HG03342 (cell line): Measurements from ENCODE around the gene SPATA31E1.
"Not testable (repeated sequence)": the region's sequence is repeated elsewhere in the genome, so short reads cannot be mapped to it uniquely, and the experiment has no call there.

ENCODE experiments used
- ATAC-seq: cut with Tn5 transposase; IDR thresholded peaks from one replicate; pipeline ENCODE4 v1.9.1; 2021; ENCODE audit warnings: mild to moderate bottlenecking, moderate library complexity; ENCODE audit not compliant: unreplicated experiment

SPATA31E1 gene

GRCh38 chr9:87884578-87885459 lies 2.1 kb downstream of the SPATA31E1 start:
- no peak for ATAC-seq

DNA sequence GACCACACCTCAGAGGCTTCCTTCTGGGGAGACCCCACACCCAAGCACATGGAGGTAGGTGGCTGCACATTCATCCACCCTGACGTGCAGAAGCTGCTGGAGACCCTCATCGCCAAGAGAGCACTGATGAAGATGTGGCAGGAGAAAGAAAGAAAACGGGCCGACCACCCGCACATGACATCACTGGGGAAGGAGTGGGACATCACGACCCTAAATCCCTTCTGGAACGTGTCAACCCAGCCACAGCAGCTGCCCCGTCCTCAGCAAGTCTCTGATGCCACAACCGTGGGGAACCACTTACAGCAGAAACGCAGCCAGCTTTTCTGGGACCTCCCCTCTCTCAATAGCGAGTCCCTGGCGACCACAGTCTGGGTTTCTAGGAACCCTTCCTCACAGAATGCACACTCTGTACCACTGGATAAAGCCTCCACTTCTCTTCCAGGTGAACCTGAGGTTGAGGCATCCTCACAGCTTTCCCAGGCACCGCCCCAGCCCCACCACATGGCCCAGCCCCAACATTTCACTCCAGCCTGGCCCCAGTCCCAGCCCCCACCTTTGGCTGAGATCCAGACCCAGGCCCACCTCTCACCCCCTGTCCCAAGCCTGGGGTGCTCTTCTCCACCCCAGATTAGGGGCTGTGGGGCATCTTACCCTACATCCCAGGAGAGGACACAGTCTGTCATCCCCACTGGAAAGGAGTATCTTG lies 3.0 kb downstream of the SPATA31E1 start:
- ATAC-seq: no peak

GRCh38 chr9:87886210-87886932 lies 3.7 kb downstream of the SPATA31E1 start:
- no peak for ATAC-seq

DNA sequence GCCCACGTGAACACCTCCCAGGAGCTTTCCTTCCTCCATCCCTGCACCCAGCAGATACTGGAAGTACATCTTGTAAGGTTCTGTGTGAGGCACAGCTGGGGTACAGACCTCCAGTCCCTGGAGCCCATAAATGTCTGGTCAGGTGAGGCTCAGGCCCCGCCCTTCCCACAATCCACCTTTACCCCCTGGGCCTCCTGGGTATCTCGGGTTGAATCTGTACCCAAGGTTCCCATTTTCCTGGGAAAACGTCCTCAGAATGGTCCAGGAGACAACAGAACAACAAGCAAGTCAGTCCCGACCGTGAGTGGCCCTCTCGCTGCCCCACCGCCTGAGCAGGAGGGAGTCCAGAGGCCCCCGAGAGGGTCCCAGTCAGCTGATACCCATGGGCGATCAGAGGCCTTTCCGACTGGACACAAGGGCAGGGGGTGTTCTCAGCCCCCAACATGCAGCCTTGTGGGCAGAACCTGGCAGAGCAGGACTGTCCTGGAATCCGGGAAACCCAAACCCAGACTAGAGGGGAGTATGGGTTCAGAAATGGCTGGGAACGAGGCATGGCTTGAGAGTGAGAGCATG lies 4.3 kb downstream of the SPATA31E1 start:
- no peak for ATAC-seq

DNA sequence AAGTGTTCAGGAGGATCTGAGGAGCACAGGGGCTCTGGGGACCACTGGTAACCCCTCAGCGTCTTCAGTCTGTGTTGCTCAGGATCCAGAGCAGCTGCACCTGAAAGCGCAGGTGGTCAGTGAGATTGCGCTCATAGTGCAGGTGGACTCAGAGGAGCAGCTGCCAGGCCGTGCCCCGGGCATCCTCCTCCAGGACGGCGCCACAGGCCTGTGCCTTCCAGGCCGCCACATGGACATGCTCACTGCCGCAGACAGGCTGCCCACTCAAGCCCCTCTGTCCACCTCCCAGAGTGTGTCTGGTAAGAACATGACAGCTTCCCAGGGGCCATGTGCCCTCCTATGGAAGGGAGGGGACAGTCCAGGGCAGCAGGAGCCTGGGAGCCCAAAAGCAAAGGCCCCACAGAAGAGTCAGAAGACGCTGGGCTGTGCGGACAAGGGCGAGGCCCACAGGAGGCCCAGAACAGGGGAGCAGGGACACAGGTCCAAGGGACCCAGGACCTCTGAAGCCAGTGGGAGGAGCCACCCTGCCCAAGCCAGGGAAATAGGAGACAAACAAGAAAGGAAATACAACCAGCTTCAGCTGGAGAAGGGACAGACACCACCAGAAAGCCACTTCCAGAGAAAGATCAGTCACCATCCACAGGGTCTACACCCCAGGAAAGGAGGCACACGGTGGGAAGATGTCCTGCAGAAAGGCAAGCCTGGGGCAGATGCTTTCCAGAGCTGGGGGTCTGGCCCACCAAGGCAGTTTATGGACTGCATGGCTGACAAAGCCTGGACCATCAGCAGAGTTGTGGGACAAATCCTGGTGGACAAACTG lies 5.2 kb downstream of the SPATA31E1 start:
- ATAC-seq: no peak

DNA sequence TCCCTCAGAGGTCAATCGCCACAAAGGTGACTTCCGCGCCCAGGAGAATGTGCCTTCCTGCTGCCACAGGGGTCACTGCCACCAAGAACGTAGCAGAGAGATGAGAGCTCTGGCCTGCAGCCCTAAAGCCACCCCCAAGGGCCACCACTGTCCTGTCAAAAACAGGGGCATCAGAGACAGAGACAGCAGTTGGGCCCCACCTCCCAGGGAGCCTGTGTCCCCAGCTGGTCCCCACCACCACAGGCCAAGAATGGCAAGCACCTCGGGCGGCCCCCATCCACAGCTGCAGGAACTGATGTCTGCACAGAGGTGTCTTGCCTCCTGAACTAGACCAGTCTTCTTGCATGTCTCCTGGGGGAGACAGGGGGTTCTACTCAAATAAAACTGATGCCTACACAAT lies 5.8 kb downstream of the SPATA31E1 start:
- no peak for ATAC-seq

GRCh38 chr9:87889065-87889881 lies 6.6 kb downstream of the SPATA31E1 start:
- ATAC-seq: no peak

DNA sequence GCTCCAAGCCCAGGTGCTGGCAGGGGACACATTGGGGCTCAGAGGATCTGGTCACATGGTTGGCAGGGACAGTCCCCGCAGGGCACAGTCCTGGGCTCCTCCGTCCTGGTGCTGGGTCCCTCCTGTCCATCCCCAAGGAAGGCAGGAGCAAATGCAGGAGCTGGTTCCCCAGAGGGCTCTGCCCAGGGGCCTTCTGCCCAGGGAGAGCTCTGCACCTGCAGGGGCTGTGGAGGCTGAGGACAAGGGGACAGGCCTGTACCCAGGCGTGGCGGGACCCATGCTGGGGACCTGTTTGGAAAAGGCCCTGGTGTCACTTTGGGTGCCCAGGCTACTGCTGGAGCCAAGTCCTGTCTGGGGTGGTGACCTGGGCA lies 7.2 kb downstream of the SPATA31E1 start:
- no peak for ATAC-seq

DNA sequence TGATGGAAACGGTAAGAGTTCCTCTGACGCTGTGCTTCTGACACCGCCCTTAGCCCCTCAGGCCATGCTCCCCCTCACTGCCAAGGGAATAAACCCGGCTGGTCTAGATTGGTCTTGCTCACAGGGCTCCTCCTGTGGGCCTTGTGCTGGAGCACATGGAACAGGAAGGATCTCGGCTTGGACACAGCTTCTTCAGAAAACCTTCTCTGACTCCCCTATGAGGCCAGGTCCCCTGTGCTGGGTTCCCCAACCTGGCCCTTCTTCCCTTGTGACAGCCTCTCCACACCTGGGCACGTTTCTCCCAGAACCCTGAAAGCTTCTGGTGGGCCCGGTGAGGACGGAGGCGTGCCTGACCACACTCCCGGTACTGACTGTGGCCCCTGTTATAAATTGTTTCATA lies 8.2 kb downstream of the SPATA31E1 start:
- no peak for ATAC-seq

- no peak for ATAC-seq
These were observed 9.1 kb downstream of the SPATA31E1 start for GRCh38 chr9:87891754-87892153.

DNA sequence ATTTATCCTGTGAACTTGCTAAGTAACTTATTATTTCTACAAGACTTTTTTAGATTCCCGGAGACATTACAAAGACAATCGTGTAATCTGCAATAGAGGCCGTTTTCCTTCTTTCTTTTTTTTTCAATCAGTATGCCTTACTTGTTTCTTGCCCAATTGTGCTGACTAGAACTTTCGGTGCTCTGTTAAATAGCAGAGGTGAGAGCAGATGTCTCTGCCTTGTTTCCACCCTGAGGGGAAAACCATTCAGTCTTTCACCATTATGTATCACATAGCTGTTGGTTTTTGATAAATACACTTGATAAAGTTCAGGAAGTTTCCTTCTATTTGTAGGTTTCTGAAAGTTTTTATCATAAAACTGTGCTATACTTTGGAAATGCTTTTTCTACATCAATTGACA lies 10.3 kb downstream of the SPATA31E1 start:
- ATAC-seq: no peak

DNA sequence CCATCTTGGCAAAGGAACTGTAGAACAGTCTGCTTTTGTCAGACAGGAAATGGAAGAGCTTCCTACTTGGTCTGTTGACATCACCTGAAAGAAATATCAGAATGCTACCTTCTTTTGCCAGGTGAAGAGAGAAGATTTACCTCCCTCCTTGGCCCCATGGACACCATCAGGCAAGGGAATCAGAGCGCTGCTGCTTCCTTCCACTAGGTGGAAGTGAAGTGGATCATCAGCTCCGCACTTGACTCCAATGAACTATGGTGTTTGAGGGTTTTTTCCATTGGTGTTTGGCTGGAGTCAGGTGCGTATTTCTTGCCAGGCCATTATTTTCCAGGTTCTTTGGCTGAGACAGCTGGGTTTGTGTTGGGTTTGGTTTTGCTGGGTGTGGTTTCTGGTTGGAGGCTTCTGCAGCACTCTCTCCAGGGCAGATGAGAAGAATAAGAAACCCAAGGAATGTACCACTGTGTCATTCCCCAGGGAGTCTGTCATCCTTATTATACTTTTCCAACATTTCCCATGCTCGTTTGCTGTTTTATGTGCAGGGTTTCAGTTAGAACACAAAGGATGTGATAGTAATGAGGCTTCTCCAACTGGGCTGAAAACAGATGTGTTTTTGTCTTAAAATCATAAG lies 12.4 kb downstream of the SPATA31E1 start:
- ATAC-seq: no peak

DNA sequence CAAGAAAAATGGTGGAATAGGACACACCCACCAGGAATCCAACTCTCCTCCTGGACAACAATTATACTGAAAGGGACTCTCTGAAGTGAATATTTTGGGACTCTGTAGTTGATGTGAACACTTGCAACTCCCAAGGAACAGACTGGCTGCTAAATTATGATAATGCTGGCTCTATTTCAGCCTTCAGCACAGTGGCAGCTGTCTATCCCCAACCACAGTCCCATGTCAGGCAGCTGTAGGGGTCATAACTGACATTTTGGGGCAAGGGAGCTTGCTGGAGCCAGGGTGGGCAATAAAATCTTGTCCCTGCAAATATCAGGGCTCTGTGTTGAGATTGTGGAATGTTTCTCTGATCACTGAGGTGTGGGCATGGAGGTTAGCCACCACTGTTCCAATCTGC lies 14.2 kb downstream of the SPATA31E1 start:
- no peak for ATAC-seq

- no peak for ATAC-seq
These were observed 15.5 kb downstream of the SPATA31E1 start for GRCh38 chr9:87898151-87898550.

DNA sequence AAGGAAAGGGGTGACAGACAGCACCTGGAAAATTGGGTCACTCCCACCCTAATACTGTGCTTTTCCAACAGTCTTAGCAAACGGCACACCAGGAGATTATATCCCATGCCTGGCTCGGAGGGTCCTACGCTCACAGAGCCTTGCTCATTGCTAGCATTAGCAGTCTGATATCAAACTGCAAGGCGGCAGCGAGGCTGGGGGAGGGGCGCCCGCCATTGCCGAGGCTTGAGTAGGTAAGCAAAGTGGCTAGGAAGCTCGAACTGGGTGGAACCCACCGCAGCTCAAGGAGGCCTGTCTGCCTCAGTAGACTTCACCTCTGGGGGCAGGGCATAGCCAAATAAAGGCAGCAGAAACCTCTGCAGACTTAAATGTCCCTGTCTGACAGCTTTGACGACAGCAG lies 19.7 kb downstream of the SPATA31E1 start:
- not testable (repeated sequence) for ATAC-seq

DNA sequence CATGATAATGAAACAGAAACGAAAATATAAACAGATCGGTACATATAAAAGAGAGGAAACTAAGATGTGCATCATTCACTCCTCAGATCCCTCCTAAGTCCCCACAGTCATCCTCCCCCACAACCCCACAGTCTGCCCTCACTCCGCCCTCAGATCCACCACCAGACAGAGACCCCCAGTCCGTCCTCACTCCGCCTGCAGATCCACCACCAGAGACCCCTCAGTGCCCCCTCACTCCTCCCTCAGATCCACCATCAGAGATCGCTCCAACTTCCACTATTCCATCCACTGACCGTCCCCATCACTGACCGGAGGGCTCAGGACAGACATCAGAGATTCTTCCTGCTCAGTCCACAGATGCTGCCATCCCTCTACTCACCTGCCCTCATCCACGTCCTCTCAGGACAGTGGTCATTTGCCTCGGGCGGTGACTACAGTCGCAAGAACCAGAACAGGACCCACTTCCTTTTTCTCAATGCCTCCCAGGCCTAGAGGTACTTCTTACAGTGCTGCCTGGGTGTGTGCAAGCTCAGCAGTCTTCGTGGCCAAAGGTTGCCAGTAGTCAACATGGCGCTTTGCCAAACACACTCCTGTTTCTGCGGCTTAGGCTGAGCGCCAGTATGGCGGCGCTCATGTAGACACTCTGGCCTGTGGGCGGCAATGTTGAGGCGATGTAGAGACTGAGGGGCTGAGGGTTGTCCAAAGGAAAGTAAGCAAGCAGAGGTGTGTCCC lies 26.8 kb downstream of the SPATA31E1 start:
- no peak for ATAC-seq

- ATAC-seq: no peak
These were observed 28.1 kb downstream of the SPATA31E1 start for GRCh38 chr9:87910821-87911220.

- ATAC-seq: not testable (repeated sequence)
These were observed 35.0 kb downstream of the SPATA31E1 start, which contains the start of gene SPATA31C1 for GRCh38 chr9:87917662-87918061. Gene SPATA31C1, plus strand, starts transcription at chr9:87917962.
